Activated naive CD8-positive, alpha-beta T cell treated with anti-CD3 and anti-CD28 coated beads, Interleukin-2, amount 50 U/mL, for 24 hours (primary cell): ENCODE measurements around the gene PPP6R3.
"Not testable (repeated sequence)": the region's sequence is repeated elsewhere in the genome, so short reads cannot be mapped to it uniquely, and the experiment has no call there.

Experiments
- ATAC-seq: fragments of 150-1000 bp; cut with Tn5 transposase; one replicate; pipeline ENCODE4 v1.10.0; 2021
- DNase-seq: peaks from one replicate; pipeline ENCODE4 v3.0.0; 2021
- H3K27ac Mint-ChIP-seq: one replicate; pipeline ENCODE4 v1.8.0; 2021; ENCODE audit warnings: mild to moderate bottlenecking, mixed read lengths
- H3K27me3 Mint-ChIP-seq: one replicate; pipeline ENCODE4 v1.8.0; 2021; ENCODE audit warnings: mixed read lengths
- H3K36me3 Mint-ChIP-seq: one replicate; pipeline ENCODE4 v1.8.0; 2021; ENCODE audit warnings: low read depth, mixed read lengths
- H3K4me1 Mint-ChIP-seq: one replicate; pipeline ENCODE4 v1.8.0; 2021; ENCODE audit warnings: mixed read lengths
- H3K4me3 Mint-ChIP-seq: one replicate; pipeline ENCODE4 v1.8.0; 2021; ENCODE audit warnings: mild to moderate bottlenecking, moderate library complexity, mixed read lengths
- H3K9me3 Mint-ChIP-seq: one replicate; pipeline ENCODE4 v1.8.0; 2021; ENCODE audit warnings: mixed read lengths

The PPP6R3 gene

DNA sequence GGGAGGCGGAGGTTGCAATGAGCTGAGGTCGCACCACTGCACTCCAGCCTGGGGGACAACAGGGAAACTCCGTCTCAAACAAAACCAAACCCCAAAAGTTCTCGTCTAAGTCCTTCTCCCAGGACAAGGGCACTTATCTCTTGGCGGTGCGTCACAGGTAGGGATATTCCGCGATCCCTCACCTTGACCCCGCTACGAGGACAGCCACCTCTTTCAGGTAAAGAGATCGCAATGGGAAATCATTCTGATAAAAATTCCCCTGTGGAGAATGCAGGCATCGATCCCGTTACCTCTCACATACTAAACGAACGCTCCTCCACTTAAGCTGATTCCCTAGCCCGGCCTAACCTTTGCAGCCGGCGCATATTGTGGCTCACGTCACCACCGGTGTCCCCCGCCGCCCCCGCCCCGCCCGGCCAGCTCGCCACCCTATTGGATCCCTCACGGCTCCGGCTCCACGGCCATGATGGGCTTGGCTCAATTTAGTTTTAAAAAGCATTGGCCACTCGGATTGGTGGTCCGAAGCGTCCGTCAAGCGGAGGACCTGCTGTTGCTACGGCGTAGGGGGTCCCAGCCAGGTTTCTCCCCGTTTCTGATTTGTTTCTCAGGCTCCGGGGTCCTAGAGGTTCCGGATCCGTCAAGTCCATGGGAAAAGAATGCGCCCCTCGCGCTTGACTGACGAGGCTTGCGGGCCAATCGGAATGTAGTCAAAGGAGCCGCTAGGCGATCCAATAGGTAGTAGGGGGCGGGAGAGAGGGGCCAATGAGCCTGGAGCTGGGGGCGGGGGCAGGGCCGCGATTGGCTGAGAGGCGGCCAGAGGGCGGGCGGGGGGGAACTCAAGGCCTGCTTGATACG, 439 bp upstream of the PPP6R3 start:
- H3K36me3 Mint-ChIP-seq: peaks cover 4% of the 10 kb centered on the region
- H3K27ac Mint-ChIP-seq: peak overlapping the region; percentile 92
- DNase-seq: peak; percentile 94

DNA sequence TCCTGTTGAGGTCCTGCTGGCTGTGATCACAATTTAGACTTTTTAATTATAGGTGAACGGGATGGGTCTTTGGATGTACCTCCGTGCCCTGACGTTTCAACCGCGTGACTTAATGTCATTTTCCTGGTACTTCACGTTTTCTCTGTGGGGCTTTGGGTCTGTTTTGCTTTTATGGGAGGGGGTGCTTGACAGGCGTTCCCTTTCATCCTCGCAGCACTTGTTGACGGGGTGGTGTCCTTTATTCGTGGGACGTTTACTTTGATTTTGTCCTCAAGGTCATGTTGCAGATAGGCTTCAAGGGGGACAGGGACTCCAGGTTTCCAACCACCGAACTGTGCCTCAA, 994 bp downstream of the PPP6R3 start:
- peaks cover 53% of the 10 kb centered on the region for H3K4me1 Mint-ChIP-seq

More for the DNA sequence above, 439 bp upstream of the PPP6R3 start:
- peak; percentile 88 for ATAC-seq
- Mint-ChIP-seq H3K4me3 (peak overlapping the region; percentile 86), H3K27me3 (peaks cover 3% of the 10 kb centered on the region), H3K9me3 (no peaks in the 10 kb centered on the region), H3K4me1 (peaks cover 42% of the 10 kb centered on the region)

DNA sequence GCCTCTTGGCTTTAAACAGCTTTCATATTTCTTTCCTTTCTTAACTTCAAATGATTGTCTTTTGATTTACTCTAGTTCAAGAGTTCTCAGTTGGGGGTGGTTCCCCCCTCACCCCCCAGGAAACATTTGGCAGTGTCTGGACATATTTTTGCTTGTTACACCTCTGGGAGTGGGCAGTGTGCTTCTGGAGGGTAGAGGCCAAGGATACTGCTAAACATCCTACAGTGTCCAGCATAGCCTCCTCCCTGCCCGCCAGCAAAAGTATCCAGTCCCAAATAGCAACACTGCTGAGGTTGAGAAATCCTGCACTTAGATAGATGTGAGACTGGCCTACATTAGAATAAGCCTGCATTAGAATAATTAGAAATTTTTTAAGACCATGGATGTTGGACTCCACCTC, 3.2 kb downstream of the PPP6R3 start:
- H3K4me3 Mint-ChIP-seq: peak overlapping the region; percentile 39
- no peak for ATAC-seq
- peak overlapping the region; percentile 35 for H3K27ac Mint-ChIP-seq
- H3K4me1 Mint-ChIP-seq: peaks cover 73% of the 10 kb centered on the region
- H3K36me3 Mint-ChIP-seq: peaks cover 11% of the 10 kb centered on the region
- no peaks in the 10 kb centered on the region for H3K9me3 Mint-ChIP-seq
- DNase-seq: no peak
- peaks cover 3% of the 10 kb centered on the region for H3K27me3 Mint-ChIP-seq

More for the DNA sequence above, 994 bp downstream of the PPP6R3 start:
- no peaks in the 10 kb centered on the region for H3K9me3 Mint-ChIP-seq
- peaks cover 7% of the 10 kb centered on the region for H3K36me3 Mint-ChIP-seq
- no peak for DNase-seq
- ATAC-seq: no peak
- peak overlapping the region; percentile 99 for H3K4me3 Mint-ChIP-seq
- H3K27ac Mint-ChIP-seq: peak overlapping the region; percentile 78
- peaks cover 3% of the 10 kb centered on the region for H3K27me3 Mint-ChIP-seq

DNA sequence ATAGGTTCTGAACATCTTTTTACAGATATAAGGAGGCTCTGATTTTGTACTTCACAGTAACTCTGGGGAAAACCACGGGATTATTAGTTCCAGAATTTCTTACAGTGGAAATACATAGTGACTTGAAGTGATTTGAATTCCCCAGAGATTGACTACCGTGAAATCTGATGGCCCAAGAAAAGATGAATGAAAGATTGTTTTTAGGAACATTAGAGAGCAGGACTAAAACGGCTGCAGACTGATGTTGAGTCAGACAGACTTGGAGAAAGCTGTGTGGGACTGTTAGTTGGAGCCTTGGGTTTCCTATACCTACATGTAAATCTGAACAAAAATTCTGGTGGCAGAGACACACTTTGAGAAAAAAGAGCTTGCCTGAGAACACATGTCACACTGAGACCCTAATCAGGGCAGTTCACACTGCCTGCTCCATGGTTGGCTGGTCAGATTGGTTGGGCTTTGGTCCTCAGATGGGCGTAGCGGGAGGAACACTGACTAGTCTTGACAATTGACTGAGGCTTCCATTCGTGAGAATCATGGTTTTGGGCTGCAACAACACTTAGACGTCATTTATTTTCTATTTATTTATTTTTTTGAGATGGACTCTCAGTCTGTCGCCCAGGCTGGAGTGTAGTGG, 6.8 kb downstream of the PPP6R3 start:
- DNase-seq (no peak), ATAC-seq (no peak)
- Mint-ChIP-seq H3K27ac (no peak overlapping the region), H3K4me3 (no peak overlapping the region), H3K9me3 (no peaks in the 10 kb centered on the region), H3K27me3 (no peaks in the 10 kb centered on the region), H3K4me1 (peaks cover 94% of the 10 kb centered on the region), H3K36me3 (peaks cover 16% of the 10 kb centered on the region)

DNA sequence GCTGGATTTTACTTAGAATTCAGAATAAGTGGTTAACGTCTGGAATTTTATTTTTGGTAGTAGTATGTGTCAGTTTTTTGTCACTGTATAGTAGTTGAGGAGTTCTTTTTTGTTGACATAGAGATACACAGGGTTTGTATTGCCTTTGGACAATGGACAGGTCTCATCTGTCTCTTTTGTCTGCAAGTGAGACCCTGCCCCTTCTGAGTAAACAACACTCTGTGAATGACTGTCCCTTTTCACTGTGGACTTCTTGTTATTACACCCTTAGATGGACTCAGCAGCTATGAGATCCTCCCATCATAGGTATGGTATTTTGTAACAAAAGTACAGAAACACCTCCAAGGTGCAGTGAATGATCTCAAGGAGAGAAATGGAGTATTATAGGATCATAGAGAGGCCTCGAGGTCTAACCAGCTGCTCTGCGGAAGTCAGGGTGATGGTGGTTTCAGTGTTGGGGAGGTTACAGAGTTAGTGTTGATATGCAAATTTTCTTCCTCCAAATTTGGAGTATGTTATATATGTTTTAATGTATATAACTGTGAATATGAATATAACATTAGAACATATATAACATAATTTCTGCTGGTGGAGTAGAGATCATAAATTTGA, 7.8 kb downstream of the PPP6R3 start:
- H3K4me1 Mint-ChIP-seq: peaks cover 94% of the 10 kb centered on the region
- no peaks in the 10 kb centered on the region for H3K9me3 Mint-ChIP-seq
- ATAC-seq: no peak
- peak overlapping the region; percentile 37 for H3K27ac Mint-ChIP-seq
- no peak for DNase-seq
- no peaks in the 10 kb centered on the region for H3K27me3 Mint-ChIP-seq
- H3K36me3 Mint-ChIP-seq: peaks cover 23% of the 10 kb centered on the region
- H3K4me3 Mint-ChIP-seq: peak overlapping the region; percentile 6

DNA sequence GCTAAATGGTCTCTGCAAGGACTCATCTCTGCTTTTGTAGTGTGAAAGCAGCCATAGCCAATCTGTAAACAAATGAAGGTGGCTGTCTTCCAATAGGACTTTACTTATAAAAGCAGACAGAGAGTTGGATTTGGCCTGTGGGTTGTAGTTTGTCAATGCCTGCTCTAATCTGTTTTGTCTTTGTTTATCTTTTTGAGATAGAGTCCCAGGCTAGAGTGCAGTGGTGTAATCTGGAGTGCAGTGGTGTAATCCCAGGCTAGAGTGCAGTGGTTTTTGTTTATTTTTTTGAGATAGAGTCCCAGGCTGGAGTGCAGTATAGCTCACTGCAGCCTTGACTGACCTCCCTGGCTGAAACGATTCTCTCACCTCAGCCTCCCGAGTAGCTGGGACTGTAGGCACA, 8.6 kb downstream of the PPP6R3 start:
- Mint-ChIP-seq H3K27me3 (no peaks in the 10 kb centered on the region), H3K9me3 (no peaks in the 10 kb centered on the region), H3K4me1 (peaks cover 93% of the 10 kb centered on the region), H3K27ac (no peak overlapping the region), H3K4me3 (no peak overlapping the region), H3K36me3 (peaks cover 30% of the 10 kb centered on the region)
- ATAC-seq: no peak
- no peak for DNase-seq

DNA sequence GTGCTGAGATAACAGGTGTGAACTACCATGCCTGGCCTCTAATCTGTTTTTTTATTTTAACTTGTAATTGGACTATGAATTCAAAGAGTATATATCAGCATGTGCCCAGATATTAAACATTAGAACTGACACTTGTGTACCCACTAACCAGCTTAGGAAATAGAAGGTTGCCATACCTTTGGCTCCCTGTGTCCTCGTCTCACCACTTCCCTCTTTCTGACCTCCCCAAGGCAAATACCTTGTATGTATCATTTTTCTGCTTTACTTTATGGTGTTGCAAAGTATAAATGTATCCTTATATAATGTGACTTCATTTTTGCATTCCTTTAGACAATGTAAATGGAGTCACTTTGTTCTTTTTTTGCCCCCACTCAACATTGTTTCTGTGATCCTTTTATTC, 9.1 kb downstream of the PPP6R3 start:
- ATAC-seq (no peak), DNase-seq (no peak)
- Mint-ChIP-seq H3K27ac (peak overlapping the region; percentile 45), H3K9me3 (no peaks in the 10 kb centered on the region), H3K27me3 (no peaks in the 10 kb centered on the region), H3K4me1 (peaks cover 93% of the 10 kb centered on the region), H3K36me3 (peaks cover 34% of the 10 kb centered on the region), H3K4me3 (no peak overlapping the region)

DNA sequence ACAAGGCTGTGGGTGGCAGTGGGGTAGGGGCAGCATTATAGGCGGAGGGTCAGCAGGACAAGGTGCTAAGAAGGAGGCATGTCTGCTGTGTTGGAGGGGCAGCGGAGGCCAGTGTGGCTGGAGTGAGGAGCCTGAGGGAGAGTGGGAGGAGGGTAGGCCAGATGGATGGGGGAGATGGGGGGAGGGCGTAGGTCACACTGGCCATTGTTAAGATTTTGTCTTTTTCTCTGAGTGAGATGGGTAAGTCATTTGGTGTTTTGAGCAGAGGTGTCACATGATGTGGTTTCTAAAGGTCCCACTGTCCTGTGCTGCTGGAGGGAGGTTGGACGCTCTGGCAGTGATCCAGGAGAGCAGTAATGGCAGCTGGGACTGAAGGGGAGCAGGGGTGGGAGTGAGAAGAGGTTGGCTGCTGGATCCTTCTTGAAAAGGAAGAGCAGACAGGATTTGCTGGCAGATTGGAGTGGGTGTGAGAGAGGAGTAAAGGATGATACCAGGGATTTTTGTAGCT, 9.8 kb downstream of the PPP6R3 start:
- H3K4me3 Mint-ChIP-seq: no peak overlapping the region
- ATAC-seq: no peak

DNA sequence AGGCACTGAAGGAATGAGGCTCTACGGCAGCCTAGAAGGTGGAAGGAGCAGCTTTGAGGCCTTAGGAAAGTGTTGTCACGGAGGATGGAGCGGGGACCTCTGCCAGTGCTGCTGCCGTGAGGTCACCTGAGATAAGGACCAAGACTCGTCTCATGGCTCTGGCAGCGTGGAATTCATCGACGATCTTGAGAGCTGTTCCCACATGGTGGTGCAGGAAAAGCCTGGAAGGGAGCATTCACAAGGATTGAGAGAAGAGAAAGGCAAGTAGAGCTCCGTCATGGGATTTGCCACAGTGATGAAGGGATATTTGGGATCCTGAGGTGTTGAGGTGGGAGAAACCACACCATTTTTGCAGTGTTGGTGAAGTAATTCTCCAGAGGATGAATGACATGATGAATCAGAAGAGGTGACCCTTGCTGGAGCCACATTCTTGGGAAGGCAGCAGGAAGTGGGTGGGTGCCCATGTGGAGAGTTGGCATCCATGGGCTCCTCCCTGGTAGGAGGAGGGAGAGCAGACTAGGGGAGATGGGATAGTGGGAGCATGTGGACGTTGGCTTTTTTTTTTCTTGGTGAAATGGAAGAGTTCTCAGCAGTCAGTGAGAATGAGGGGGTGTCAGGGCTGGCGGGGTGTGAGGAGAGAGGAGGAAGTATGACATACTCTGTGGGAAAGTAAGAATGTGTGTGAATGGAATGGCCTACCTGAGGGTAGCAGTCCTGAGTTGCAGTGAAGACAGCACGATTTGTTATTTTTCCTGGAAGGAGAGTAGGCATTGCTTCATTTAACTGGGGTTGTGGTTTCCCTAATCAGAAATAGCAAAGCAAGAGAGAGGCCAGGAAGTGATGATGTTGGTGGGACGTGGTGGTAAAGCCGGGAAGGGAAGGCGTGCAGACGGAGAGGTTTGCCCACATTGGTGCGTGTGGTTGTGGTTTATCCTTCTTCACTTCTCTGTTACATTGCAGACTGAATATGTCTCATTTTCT, 11.1 kb downstream of the PPP6R3 start:
- peaks cover 38% of the 10 kb centered on the region for H3K36me3 Mint-ChIP-seq
- peak; percentile 87 for ATAC-seq
- H3K27ac Mint-ChIP-seq: peak overlapping the region; percentile 89
- DNase-seq: peak; percentile 62
- H3K27me3 Mint-ChIP-seq: no peaks in the 10 kb centered on the region
- H3K4me3 Mint-ChIP-seq: peak overlapping the region; percentile 69
- no peaks in the 10 kb centered on the region for H3K9me3 Mint-ChIP-seq
- peaks cover 79% of the 10 kb centered on the region for H3K4me1 Mint-ChIP-seq

More for the DNA sequence above, 9.8 kb downstream of the PPP6R3 start:
- peak overlapping the region; percentile 24 for H3K27ac Mint-ChIP-seq
- no peak for DNase-seq
- H3K4me1 Mint-ChIP-seq: peaks cover 89% of the 10 kb centered on the region
- no peaks in the 10 kb centered on the region for H3K27me3 Mint-ChIP-seq
- no peaks in the 10 kb centered on the region for H3K9me3 Mint-ChIP-seq
- H3K36me3 Mint-ChIP-seq: peaks cover 39% of the 10 kb centered on the region

DNA sequence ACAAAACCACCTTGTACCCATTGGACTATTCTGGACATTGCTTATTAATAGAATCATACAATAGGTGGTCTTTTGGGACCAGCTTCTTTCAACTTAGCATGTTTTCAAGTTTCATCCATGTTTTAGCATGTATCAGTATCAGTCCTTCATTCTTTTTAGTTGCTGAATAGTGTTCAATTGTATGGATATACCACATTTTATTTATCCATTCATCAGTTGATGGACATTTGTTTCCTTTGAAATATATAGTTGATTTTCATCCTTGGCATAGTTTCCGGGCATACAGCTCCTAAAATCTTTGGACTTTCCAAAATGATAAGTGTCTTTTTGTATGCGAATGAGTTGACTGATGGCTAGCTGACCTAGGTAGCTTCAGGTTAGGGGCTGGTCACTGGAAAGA, 12.2 kb downstream of the PPP6R3 start:
- ATAC-seq (no peak), DNase-seq (no peak)
- H3K27ac Mint-ChIP-seq: peak overlapping the region; percentile 70
- H3K27me3 Mint-ChIP-seq: no peaks in the 10 kb centered on the region
- no peaks in the 10 kb centered on the region for H3K9me3 Mint-ChIP-seq
- H3K36me3 Mint-ChIP-seq: peaks cover 42% of the 10 kb centered on the region
- peaks cover 75% of the 10 kb centered on the region for H3K4me1 Mint-ChIP-seq
- H3K4me3 Mint-ChIP-seq: no peak overlapping the region

DNA sequence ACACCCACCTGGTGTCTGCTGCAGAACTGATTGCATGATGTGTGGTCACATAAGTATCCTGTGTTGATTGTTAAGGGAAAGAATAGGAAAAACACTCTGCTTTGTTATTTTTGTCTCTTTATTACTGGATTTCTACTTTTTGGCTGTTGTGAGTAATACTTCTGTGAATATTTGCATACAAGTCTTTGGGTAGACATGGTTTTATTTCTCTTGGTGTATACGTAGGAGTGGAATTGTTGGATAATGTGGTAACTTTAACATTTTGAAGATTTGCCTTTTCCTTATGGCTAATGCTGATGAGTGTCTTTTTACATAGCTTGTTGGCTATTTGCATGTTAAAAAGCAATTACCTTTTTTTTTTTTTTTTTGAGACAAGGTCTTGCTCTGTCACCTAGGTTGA, 13.1 kb downstream of the PPP6R3 start:
- no peaks in the 10 kb centered on the region for H3K27me3 Mint-ChIP-seq
- ATAC-seq (no peak), DNase-seq (no peak)
- no peaks in the 10 kb centered on the region for H3K9me3 Mint-ChIP-seq
- H3K4me1 Mint-ChIP-seq: peaks cover 70% of the 10 kb centered on the region
- peak overlapping the region; percentile 70 for H3K27ac Mint-ChIP-seq
- no peak overlapping the region for H3K4me3 Mint-ChIP-seq
- H3K36me3 Mint-ChIP-seq: peaks cover 46% of the 10 kb centered on the region

DNA sequence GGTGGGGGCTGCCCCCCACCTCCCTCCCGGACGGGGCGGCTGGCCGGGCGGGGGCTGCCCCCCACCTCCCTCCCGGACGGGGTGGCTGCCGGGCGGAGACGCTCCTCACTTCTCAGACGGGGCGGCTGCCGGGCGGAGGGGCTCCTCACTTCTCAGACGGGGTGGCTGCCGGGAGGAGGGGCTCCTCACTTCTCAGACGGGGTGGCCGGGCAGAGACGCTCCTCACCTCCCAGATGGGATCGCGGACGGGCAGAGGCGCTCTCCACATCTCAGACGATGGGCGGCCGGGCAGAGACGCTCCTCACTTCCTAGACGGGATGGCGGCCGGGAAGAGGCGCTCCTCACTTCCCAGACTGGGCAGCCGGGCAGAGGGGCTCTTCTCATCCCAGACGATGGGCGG, 15.1 kb downstream of the PPP6R3 start:
- H3K27me3 Mint-ChIP-seq, H3K4me3 Mint-ChIP-seq, ATAC-seq, DNase-seq, H3K9me3 Mint-ChIP-seq, H3K27ac Mint-ChIP-seq: not testable (repeated sequence)
- Mint-ChIP-seq H3K4me1 (peaks cover 66% of the 10 kb centered on the region), H3K36me3 (peaks cover 58% of the 10 kb centered on the region)

DNA sequence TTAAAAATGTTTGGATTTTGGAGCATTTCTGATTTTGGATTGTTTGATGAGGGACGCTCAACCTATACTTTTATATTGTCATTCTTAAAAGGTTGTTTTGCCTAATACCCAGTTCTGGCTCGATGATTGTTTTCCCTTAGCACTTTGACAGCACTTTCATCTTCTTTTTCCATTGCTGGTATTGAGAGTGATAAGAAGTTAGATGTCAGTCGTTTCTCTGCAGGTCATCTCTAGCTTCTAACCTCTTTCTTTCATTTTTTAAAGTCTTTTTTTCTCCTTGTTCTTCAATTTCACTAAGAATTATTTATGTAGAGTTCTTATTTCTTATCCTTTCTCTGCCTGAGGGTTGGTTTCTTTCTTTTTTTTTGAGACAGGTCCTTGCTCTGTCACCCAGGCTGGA, 18.8 kb downstream of the PPP6R3 start:
- no peak for DNase-seq
- ATAC-seq: no peak
- H3K4me1 Mint-ChIP-seq: peaks cover 61% of the 10 kb centered on the region
- no peaks in the 10 kb centered on the region for H3K27me3 Mint-ChIP-seq
- peaks cover 46% of the 10 kb centered on the region for H3K36me3 Mint-ChIP-seq
- H3K4me3 Mint-ChIP-seq: no peak overlapping the region
- no peaks in the 10 kb centered on the region for H3K9me3 Mint-ChIP-seq
- H3K27ac Mint-ChIP-seq: no peak overlapping the region

DNA sequence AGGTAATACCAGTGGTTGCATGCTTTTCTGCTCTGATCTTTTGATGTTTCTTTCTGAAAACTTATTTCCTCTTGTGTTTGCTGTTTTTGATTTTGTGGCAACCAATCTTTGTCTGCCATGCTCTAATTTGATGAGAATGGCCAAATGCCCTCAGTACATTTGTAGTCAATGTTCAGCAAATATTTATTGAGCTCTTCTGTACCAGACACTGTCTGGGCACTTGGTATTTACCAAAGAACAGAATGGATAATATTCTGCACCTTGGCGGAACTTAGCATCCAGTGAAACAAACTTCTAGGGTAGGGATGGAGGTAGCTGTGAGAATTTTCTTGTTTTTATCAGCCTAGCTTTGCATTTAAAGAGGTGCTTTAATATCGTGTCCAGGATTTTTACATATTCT, 19.6 kb downstream of the PPP6R3 start:
- no peak overlapping the region for H3K27ac Mint-ChIP-seq
- ATAC-seq (no peak), DNase-seq (no peak)
- H3K9me3 Mint-ChIP-seq: no peaks in the 10 kb centered on the region
- peaks cover 60% of the 10 kb centered on the region for H3K4me1 Mint-ChIP-seq
- H3K36me3 Mint-ChIP-seq: peaks cover 40% of the 10 kb centered on the region
- H3K4me3 Mint-ChIP-seq: no peak overlapping the region
- no peaks in the 10 kb centered on the region for H3K27me3 Mint-ChIP-seq
